GM20000 (cell line): ENCODE measurements around the gene MAGI1.
"Not testable (repeated sequence)": the region's sequence is repeated elsewhere in the genome, so short reads cannot be mapped to it uniquely, and the experiment has no call there.

ENCODE experiments used
- DNase-seq: peaks from one replicate; pipeline ENCODE4 v3.0.0; 2012; ENCODE audit warnings: low spot score
- TF ChIP-seq, protein P1 (sequence below): IDR thresholded peaks from 2 replicates; pipeline ENCODE4 v1.5.1; 2012; ENCODE audit warnings: mild to moderate bottlenecking, control low read depth; ENCODE audit errors: extremely low read depth, missing control alignments

The MAGI1 gene

DNA sequence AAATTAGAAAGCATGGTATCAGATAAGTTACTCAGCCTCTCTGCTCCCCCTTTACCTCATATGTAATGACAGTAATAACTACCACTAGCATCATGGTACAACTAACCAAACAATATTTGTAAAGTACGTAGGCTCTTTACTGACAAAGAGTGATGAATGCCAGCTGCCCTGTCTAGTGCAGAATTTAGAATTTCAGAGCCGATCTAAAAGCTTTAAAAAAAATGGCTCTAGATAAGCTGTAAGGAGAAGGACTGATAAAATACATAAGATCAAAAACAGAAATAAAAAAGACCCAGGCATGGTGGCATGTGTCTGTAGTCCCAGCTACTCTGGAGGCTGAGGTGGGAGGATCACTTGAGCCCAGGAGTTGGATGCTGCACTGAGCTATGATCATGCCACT is 424.1 kb downstream of the MAGI1 start:
- TF ChIP-seq, protein P1, sequence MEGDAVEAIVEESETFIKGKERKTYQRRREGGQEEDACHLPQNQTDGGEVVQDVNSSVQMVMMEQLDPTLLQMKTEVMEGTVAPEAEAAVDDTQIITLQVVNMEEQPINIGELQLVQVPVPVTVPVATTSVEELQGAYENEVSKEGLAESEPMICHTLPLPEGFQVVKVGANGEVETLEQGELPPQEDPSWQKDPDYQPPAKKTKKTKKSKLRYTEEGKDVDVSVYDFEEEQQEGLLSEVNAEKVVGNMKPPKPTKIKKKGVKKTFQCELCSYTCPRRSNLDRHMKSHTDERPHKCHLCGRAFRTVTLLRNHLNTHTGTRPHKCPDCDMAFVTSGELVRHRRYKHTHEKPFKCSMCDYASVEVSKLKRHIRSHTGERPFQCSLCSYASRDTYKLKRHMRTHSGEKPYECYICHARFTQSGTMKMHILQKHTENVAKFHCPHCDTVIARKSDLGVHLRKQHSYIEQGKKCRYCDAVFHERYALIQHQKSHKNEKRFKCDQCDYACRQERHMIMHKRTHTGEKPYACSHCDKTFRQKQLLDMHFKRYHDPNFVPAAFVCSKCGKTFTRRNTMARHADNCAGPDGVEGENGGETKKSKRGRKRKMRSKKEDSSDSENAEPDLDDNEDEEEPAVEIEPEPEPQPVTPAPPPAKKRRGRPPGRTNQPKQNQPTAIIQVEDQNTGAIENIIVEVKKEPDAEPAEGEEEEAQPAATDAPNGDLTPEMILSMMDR, result no peak
- no peak for DNase-seq

DNA sequence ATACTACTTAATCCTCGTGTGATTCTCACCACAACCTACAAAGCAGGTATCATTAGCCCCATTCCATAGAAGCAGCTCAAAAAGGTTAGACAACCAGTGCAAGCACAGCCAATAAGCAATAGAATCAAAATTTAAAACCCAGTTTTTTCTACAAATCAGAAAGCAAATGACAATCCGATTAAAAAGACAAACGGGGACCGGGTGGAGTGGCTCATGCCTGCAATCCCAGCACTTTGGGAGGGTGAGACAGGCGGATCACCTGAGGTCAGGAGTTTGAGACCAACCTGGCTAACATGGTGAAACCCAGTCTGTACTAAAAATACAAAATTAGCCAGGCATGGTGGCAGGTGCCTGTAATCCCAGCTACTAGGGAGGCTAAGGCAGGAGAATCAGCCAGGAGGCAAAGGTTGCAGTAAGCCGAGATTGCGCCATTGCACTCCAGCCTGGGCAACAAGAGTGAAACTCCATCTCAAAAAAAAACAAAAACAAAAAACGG is 430.7 kb downstream of the MAGI1 start:
- DNase-seq, result not testable (repeated sequence)

DNA sequence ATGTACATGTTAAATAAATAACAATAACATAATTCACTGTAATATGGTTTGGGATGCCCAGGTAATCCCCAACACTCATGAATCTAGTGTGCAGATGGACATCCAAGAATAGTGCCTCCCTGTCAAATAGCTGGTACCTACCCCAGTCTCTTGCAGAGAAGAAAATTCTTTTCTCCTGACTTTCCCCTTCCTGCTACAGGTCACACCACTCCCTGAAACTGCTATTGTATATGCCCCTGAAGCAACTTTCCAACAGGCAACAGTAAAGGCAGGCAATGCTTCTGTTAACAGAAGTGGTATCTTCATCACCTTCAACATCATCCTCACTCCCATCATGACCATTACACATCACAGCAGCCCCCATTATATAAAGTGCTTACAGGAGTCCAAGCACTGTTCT is 431.6 kb downstream of the MAGI1 start:
- DNase-seq, result no peak
- TF ChIP-seq, protein P1, result no peak

DNA sequence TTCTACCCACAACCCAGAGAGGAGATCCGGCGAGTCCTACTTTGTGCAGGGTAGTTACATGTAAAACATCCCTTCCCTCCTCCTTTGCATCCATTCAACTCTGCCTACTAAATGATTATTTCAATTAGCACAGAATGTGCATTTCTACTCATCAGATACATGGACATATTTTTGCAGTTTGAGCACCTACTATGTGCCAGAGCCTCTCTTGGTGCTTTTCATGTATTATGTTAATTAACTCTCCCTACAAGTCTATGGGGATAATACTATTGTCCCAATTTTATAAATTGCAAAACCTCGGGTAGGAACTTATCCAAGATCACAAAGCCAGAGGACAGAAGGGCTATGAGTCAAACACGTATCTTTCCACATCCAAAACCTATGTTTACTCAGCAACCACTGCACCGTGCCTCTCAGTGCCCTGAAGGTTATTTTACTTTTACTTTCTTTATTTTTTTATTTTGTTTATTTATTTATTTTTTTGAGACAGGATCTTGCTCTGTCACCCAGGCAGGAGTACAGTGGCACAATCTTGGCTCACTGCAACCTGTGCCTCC is 432.8 kb downstream of the MAGI1 start:
- TF ChIP-seq, protein P1, result no peak
- DNase-seq, result no peak

DNA sequence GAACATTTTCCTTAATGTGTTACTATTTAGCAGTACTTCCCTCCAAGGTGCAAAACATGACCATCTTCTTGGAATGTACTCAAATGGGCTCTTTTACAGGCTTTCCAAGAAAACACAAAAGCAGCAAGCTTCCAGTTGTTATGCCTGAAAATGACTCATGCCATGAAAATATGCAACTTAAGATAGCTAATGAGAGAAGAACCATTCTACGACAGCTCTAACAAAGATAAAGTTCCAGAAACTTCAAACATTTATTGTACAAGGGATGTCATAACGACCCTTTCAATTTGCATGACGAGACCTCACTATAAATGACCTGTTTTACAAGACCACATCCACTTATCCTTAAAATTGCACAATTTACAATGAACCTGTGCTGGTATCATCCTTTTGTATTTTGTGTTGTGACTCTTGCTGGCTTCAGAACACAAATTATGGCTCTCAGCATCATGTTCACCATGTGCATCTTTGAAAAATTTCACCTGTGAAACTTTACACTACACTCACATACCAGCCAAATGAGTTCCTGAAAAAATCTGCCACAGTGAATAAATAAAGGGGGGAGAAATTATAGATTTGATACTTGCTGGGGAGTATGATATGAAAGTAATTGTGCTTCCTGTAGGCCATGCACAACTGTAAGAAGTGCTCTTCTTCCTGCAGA is 433.7 kb downstream of the MAGI1 start:
- TF ChIP-seq, protein P1, result no peak
- no peak for DNase-seq

DNA sequence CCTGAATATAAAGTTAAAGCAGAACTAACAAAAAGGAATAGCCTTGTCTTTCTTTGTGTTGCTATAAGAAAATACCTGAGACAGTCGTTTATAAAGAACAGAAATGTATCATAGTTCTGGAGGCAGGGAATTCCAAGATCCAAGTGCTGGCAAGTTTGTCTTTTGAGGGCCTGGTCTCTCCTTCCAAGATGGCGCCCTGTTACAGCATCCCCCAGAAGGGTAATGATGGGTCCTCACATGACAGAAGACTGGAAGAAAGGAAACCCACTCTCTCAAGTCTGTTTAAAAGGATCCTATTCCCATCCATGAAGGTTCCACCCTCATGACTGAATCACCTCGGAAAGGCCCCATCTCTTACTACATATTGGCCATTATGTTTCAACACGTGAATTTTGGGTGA is 435.1 kb downstream of the MAGI1 start:
- TF ChIP-seq, protein P1, result no peak
- DNase-seq, result no peak

DNA sequence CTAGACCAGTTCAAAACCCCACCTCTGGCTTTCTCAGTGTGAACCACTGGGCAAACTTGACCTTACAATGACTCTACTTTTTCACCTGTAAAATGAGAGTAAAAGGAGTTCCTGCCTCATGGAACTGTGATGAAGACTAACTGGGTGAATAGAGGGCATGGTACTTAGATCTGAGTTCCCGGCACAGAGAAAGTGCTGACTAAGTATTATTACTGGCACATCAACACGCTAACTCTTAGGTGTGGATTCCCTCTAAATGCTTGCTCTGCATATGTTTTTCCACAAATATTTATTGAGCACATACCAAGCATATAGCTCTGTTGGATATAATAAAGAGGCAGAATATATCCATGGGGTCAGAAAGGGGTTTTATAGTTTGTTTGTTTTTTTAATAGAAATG is 437.8 kb downstream of the MAGI1 start:
- TF ChIP-seq, protein P1, result no peak
- no peak for DNase-seq

DNA sequence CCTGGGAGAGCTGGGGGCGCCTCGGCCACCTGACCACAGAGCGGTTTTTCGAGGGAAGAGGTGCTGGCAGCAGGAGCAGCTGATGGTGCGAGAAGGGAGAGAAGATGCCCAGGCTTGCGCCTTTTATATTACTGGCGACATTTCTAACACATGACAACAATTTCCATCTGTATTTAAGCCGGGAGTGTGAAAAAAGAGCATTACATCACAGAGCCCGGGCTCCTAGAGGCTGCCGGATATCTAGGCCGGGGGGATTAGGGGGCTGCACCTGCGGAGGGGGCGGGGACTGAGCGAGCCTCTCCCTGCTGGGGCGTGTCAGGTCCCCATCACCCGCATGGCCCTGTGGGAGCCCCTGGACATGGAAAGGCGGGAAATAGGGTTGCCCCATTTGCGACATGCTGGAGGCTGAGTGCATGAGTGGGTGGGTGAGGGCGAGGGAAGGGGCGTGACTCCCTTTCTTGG is 440.7 kb downstream of the MAGI1 start:
- DNase-seq, result no peak
- TF ChIP-seq, protein P1, result no peak
